Measurements from ENCODE around the gene PRRG1. TPM values are rescaled to one million over a fixed set of nuclear protein-coding genes. Genes with fewer than 3 reads are reported as not detected.

The PRRG1 gene
- total RNA-seq, 1 experiment from 2014 or later = 8.6 TPM

DNA sequence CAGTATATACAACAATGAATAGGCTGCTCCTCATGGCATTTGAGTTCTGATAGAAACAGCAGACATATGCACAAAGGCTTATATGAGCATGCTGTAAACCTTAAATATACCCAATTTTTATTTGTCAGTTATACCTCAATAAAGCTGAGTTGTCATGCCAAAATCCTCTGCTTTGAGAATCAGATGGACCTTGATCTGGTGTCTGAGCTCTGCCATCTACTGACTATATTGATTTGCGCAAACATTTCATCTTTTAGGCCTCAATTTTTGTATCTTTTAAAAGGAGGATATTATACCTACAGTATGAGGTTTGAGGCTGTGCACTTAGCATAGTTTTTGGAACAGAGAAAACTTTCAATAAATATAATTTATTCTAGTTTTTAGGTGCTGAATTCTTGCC, 85.2 kb downstream of the PRRG1 start:
- in situ Hi-C loops (cut with HindIII; ENCODE audit: low pct_unique_long_range_greater_than_20kb, low sequenced_read_pairs) = no loop called here
- H3K9me3 ChIP-seq (ENCODE audit: control insufficient read depth, insufficient read depth, low read depth, low read length) = no peaks in the 10 kb centered on the region
- H3K36me3 ChIP-seq (ENCODE audit: control insufficient read depth, insufficient read depth, low read length) = no peaks in the 10 kb centered on the region
- TF ChIP-seq, protein P1, sequence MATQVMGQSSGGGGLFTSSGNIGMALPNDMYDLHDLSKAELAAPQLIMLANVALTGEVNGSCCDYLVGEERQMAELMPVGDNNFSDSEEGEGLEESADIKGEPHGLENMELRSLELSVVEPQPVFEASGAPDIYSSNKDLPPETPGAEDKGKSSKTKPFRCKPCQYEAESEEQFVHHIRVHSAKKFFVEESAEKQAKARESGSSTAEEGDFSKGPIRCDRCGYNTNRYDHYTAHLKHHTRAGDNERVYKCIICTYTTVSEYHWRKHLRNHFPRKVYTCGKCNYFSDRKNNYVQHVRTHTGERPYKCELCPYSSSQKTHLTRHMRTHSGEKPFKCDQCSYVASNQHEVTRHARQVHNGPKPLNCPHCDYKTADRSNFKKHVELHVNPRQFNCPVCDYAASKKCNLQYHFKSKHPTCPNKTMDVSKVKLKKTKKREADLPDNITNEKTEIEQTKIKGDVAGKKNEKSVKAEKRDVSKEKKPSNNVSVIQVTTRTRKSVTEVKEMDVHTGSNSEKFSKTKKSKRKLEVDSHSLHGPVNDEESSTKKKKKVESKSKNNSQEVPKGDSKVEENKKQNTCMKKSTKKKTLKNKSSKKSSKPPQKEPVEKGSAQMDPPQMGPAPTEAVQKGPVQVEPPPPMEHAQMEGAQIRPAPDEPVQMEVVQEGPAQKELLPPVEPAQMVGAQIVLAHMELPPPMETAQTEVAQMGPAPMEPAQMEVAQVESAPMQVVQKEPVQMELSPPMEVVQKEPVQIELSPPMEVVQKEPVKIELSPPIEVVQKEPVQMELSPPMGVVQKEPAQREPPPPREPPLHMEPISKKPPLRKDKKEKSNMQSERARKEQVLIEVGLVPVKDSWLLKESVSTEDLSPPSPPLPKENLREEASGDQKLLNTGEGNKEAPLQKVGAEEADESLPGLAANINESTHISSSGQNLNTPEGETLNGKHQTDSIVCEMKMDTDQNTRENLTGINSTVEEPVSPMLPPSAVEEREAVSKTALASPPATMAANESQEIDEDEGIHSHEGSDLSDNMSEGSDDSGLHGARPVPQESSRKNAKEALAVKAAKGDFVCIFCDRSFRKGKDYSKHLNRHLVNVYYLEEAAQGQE (IDR thresholded peaks at IDR 0.05; ENCODE audit: insufficient read depth in 1 of 2, low read depth in 2 of 2, low read length in 1 of 2) = no peak
- TF ChIP-seq SIN3A (IDR thresholded peaks at IDR 0.05; ENCODE audit: borderline replicate concordance, insufficient read depth, low read depth, low read length) (no peak), TCF7L2 (IDR thresholded peaks at IDR 0.05; ENCODE audit: low read depth, low read length) (no peak), POLR2AphosphoS5 (IDR thresholded peaks at IDR 0.05; ENCODE audit: low read depth, low read length) (no peak)
- TF ChIP-seq, protein P2, sequence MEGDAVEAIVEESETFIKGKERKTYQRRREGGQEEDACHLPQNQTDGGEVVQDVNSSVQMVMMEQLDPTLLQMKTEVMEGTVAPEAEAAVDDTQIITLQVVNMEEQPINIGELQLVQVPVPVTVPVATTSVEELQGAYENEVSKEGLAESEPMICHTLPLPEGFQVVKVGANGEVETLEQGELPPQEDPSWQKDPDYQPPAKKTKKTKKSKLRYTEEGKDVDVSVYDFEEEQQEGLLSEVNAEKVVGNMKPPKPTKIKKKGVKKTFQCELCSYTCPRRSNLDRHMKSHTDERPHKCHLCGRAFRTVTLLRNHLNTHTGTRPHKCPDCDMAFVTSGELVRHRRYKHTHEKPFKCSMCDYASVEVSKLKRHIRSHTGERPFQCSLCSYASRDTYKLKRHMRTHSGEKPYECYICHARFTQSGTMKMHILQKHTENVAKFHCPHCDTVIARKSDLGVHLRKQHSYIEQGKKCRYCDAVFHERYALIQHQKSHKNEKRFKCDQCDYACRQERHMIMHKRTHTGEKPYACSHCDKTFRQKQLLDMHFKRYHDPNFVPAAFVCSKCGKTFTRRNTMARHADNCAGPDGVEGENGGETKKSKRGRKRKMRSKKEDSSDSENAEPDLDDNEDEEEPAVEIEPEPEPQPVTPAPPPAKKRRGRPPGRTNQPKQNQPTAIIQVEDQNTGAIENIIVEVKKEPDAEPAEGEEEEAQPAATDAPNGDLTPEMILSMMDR (IDR thresholded peaks at IDR 0.05) = no peak
- H3K4me3 ChIP-seq (ENCODE audit: low read depth in 2 of 2, low read length in 2 of 2) = no peak overlapping the region
- BruUV-seq (replicated peaks) = no TSS peak
- H3K4me1 ChIP-seq (ENCODE audit: control insufficient read depth, insufficient read depth, low read length) = no peaks in the 10 kb centered on the region
- intact Hi-C loops (cut with micrococcal nuclease; ENCODE audit: unreplicated experiment) = no loop called here
- DNase-seq (ENCODE audit: low read depth, low spot score) = no peak
- no peak overlapping the region for H3K27ac ChIP-seq (ENCODE audit: low read length)
- CTCF ChIA-PET = no interaction called here
- POLR2A ChIA-PET = no interaction called here
- ATAC-seq = no peak
- no peaks in the 10 kb centered on the region for H3K27me3 ChIP-seq (ENCODE audit: control insufficient read depth, insufficient read depth, low read length)

DNA sequence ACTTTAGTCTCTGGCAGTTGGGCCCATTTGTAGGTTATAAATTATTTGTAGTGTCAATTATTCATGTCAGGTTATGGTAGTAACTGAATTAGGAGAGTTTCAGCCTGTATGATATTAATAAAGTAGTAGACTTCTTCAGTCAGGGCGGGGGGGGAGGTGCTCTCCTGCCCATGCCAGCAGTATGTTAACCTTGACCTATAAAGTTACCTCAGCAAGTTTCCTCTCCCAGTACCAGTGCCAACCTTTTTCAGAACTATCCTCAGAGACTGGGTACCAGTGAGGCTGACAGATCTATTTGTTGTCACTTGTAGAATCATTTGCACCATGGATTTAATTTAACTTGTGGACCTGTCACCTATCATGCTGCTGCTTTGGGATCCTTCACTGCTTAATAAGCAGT, 88.0 kb downstream of the PRRG1 start:
- Histone ChIP-seq H3K9me3 (ENCODE audit: control insufficient read depth, insufficient read depth, low read depth, low read length) (no peaks in the 10 kb centered on the region), H3K36me3 (ENCODE audit: control insufficient read depth, insufficient read depth, low read length) (no peaks in the 10 kb centered on the region), H3K4me3 (ENCODE audit: low read depth in 2 of 2, low read length in 2 of 2) (no peak overlapping the region), H3K27me3 (ENCODE audit: control insufficient read depth, insufficient read depth, low read length) (no peaks in the 10 kb centered on the region), H3K27ac (ENCODE audit: low read length) (no peak overlapping the region), H3K4me1 (ENCODE audit: control insufficient read depth, insufficient read depth, low read length) (no peaks in the 10 kb centered on the region)
- DNase-seq (ENCODE audit: low read depth, low spot score) (no peak), ATAC-seq (no peak)
- in situ Hi-C loops (cut with HindIII; ENCODE audit: low pct_unique_long_range_greater_than_20kb, low sequenced_read_pairs) = no loop called here
- CTCF ChIA-PET = no interaction called here
- BruUV-seq (replicated peaks) = no TSS peak
- intact Hi-C loops (cut with micrococcal nuclease; ENCODE audit: unreplicated experiment) = no loop called here
- no peak for TF ChIP-seq SIN3A (IDR thresholded peaks at IDR 0.05; ENCODE audit: borderline replicate concordance, insufficient read depth, low read depth, low read length)
- TF ChIP-seq, protein P1 (IDR thresholded peaks at IDR 0.05; ENCODE audit: insufficient read depth in 1 of 2, low read depth in 2 of 2, low read length in 1 of 2) = no peak
- TF ChIP-seq TCF7L2 (IDR thresholded peaks at IDR 0.05; ENCODE audit: low read depth, low read length) = no peak
- TF ChIP-seq POLR2AphosphoS5 (IDR thresholded peaks at IDR 0.05; ENCODE audit: low read depth, low read length) = no peak
- TF ChIP-seq, protein P2 (IDR thresholded peaks at IDR 0.05) = no peak
- POLR2A ChIA-PET = no interaction called here
